B cell (primary cell): ENCODE results near the gene PODXL.

Source experiments
- EZH2 ChIP-seq: IDR thresholded peaks from 2 replicates; pipeline ENCODE4 v1.6.1; 2012; ENCODE audit warnings: borderline replicate concordance, low read depth, mild to moderate bottlenecking, moderate library complexity, low read length; ENCODE audit not compliant: insufficient read depth, poor library complexity, severe bottlenecking
- TF ChIP-seq, protein P1 (sequence below): fragments of 200-600 bp; IDR thresholded peaks from one replicate; pipeline ENCODE4 v1.8.0; 2022; ENCODE audit warnings: antibody characterized with exemption, mild to moderate bottlenecking

DNA sequence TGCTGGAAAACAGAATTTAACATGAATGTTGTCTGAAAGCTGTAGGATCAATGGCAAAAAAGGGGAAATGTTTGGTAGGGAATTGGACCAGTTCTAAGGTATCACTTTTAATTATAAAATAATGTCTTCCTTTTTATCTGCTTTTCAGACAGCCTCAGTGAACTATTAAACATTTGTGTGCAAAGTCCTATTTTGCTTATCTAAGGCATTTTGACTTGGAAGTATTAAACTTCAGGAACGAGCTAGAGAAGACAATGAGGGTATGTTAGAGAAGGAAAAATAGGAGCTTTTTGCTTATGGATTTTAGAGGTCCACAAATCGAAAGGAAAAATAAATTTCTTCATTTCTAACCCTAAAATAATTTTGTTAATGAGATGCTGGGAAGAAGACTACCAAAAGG is 63.3 kb downstream of the PODXL start:
- TF ChIP-seq, protein P1, sequence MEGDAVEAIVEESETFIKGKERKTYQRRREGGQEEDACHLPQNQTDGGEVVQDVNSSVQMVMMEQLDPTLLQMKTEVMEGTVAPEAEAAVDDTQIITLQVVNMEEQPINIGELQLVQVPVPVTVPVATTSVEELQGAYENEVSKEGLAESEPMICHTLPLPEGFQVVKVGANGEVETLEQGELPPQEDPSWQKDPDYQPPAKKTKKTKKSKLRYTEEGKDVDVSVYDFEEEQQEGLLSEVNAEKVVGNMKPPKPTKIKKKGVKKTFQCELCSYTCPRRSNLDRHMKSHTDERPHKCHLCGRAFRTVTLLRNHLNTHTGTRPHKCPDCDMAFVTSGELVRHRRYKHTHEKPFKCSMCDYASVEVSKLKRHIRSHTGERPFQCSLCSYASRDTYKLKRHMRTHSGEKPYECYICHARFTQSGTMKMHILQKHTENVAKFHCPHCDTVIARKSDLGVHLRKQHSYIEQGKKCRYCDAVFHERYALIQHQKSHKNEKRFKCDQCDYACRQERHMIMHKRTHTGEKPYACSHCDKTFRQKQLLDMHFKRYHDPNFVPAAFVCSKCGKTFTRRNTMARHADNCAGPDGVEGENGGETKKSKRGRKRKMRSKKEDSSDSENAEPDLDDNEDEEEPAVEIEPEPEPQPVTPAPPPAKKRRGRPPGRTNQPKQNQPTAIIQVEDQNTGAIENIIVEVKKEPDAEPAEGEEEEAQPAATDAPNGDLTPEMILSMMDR, result no peak
- no peak for TF ChIP-seq EZH2
